H9 (cell line): ENCODE data around the gene AKR1C3. TPM values are rescaled to one million over a fixed set of nuclear protein-coding genes. Genes with fewer than 3 reads are reported as not detected.

Experiments used
- DNase-seq: peaks from one replicate; pipeline ENCODE4 v3.0.0-alpha.2; 2017
- H2AFZ ChIP-seq: one replicate; pipeline ENCODE4 v1.6.1; 2013; ENCODE audit warnings: mild to moderate bottlenecking, low read length, control low read depth, moderate library complexity
- H2AK5ac ChIP-seq: 2 replicates; pipeline ENCODE4 v1.6.1; 2013; ENCODE audit warnings: low read length, control low read depth, mixed read lengths; ENCODE audit not compliant: insufficient read length
- H2BK120ac ChIP-seq: one replicate; pipeline ENCODE4 v1.6.1; 2013; ENCODE audit warnings: low read depth, mild to moderate bottlenecking, low read length, control low read depth, inconsistent platforms; ENCODE audit not compliant: poor library complexity, severe bottlenecking
- H2BK12ac ChIP-seq: 2 replicates; pipeline ENCODE4 v1.6.1; 2013; ENCODE audit warnings: low read length, control low read depth, mixed read lengths, low read depth; ENCODE audit not compliant: insufficient read length
- H2BK15ac ChIP-seq: 2 replicates; pipeline ENCODE4 v1.6.1; 2013; ENCODE audit warnings: low read depth, low read length, control low read depth
- H2BK20ac ChIP-seq: one replicate; pipeline ENCODE4 v1.6.1; 2013; ENCODE audit warnings: low read depth, mild to moderate bottlenecking, low read length, control low read depth, inconsistent platforms; ENCODE audit not compliant: poor library complexity, severe bottlenecking
- H2BK5ac ChIP-seq: 2 replicates; pipeline ENCODE4 v1.6.1; 2013; ENCODE audit warnings: low read length, control low read depth, mixed read lengths; ENCODE audit not compliant: insufficient read length
- H3K14ac ChIP-seq: 2 replicates; pipeline ENCODE4 v1.6.1; 2013; ENCODE audit warnings: low read length, control low read depth; ENCODE audit not compliant: insufficient read depth
- H3K18ac ChIP-seq: 2 replicates; pipeline ENCODE4 v1.6.1; 2013; ENCODE audit warnings: low read depth, mild to moderate bottlenecking, mixed read lengths, low read length, control low read depth; ENCODE audit not compliant: insufficient read length
- H3K23ac ChIP-seq: 2 replicates; pipeline ENCODE4 v1.6.1; 2013; ENCODE audit warnings: low read length, control low read depth, mixed read lengths, low read depth; ENCODE audit not compliant: insufficient read length
- H3K23me2 ChIP-seq: 2 replicates; pipeline ENCODE4 v1.6.1; 2013; ENCODE audit warnings: low read depth, mild to moderate bottlenecking, mixed read lengths, low read length, control low read depth; ENCODE audit not compliant: insufficient read length, poor library complexity, severe bottlenecking
- H3K27ac ChIP-seq: 2 replicates; pipeline ENCODE4 v1.5.1; 2013; ENCODE audit warnings: low read length, control low read depth, mixed read lengths, low read depth; ENCODE audit not compliant: insufficient read length
- H3K27me3 ChIP-seq: 2 replicates; pipeline ENCODE4 v1.6.1; 2013; ENCODE audit warnings: low read length, control low read depth, inconsistent platforms; ENCODE audit not compliant: insufficient read depth
- H3K4ac ChIP-seq: 2 replicates; pipeline ENCODE4 v1.6.1; 2013; ENCODE audit warnings: low read depth, mild to moderate bottlenecking, control low read depth, inconsistent platforms, low read length, moderate library complexity
- H3K4me1 ChIP-seq: 2 replicates; pipeline ENCODE4 v1.6.1; 2013; ENCODE audit warnings: low read length, control low read depth, inconsistent platforms; ENCODE audit not compliant: insufficient read depth
- H3K4me2 ChIP-seq: 2 replicates; pipeline ENCODE4 v1.6.1; 2013; ENCODE audit warnings: low read length, control low read depth, mixed read lengths; ENCODE audit not compliant: insufficient read length, insufficient read depth
- H3K56ac ChIP-seq: 2 replicates; pipeline ENCODE4 v1.6.1; 2013; ENCODE audit warnings: low read depth, mild to moderate bottlenecking, mixed read lengths, low read length, control low read depth; ENCODE audit not compliant: insufficient read length
- H3K79me1 ChIP-seq: 2 replicates; pipeline ENCODE4 v1.6.1; 2013; ENCODE audit warnings: low read depth, mild to moderate bottlenecking, moderate library complexity, low read length, control low read depth, inconsistent platforms; ENCODE audit not compliant: insufficient read depth, poor library complexity, severe bottlenecking
- H3K79me2 ChIP-seq: 2 replicates; pipeline ENCODE4 v1.6.1; 2013; ENCODE audit warnings: low read length, control low read depth, inconsistent platforms; ENCODE audit not compliant: insufficient read depth
- H3K9ac ChIP-seq: 2 replicates; pipeline ENCODE4 v1.6.1; 2013; ENCODE audit warnings: low read length, control low read depth, mixed read lengths; ENCODE audit not compliant: insufficient read length; ENCODE audit errors: extremely low read depth
- H3K9me3 ChIP-seq: one replicate; pipeline ENCODE4 v1.6.1; 2013; ENCODE audit warnings: low read depth, low read length, inconsistent platforms; ENCODE audit not compliant: control insufficient read depth
- H3T11ph ChIP-seq: one replicate; pipeline ENCODE4 v1.6.1; 2013; ENCODE audit warnings: mild to moderate bottlenecking, low read length, control low read depth, inconsistent platforms
- H4K20me1 ChIP-seq: one replicate; pipeline ENCODE4 v1.6.1; 2013; ENCODE audit not compliant: control insufficient read depth, insufficient read length, insufficient read depth
- H4K5ac ChIP-seq: 2 replicates; pipeline ENCODE4 v1.6.1; 2013; ENCODE audit warnings: low read depth, mild to moderate bottlenecking, mixed read lengths, low read length, control low read depth; ENCODE audit not compliant: insufficient read length
- H4K8ac ChIP-seq: replicated peaks from 2 replicates; pipeline ENCODE4 v1.6.1; 2013; ENCODE audit warnings: low read length, control low read depth, mixed read lengths, low read depth; ENCODE audit not compliant: insufficient read length
- H4K91ac ChIP-seq: 2 replicates; pipeline ENCODE4 v1.6.1; 2013; ENCODE audit warnings: low read depth, mild to moderate bottlenecking, moderate library complexity, mixed read lengths, low read length, control low read depth; ENCODE audit not compliant: insufficient read length
- H3K27ac Mint-ChIP-seq, 3 experiments: 2 replicates in 2 of 3; 3 replicates in 1 of 3; pipeline ENCODE4 v1.8.0; 2020 to 2021; ENCODE audit warnings: mixed read lengths in 3 of 3, mild to moderate bottlenecking in 1 of 3, moderate library complexity in 1 of 3
- H3K27me3 Mint-ChIP-seq: 2 replicates; pipeline ENCODE4 v1.8.0; 2021; ENCODE audit warnings: low read depth, mild to moderate bottlenecking, moderate library complexity, mixed read lengths
- H3K36me3 Mint-ChIP-seq, 3 experiments: 2 replicates in 2 of 3; 3 replicates in 1 of 3; pipeline ENCODE4 v1.8.0; 2020 to 2021; ENCODE audit warnings: low read depth in 3 of 3, mixed read lengths in 3 of 3; ENCODE audit not compliant: insufficient read depth in 1 of 3
- H3K4me1 Mint-ChIP-seq, 2 experiments: 2 replicates each; pipeline ENCODE4 v1.8.0; 2020; ENCODE audit warnings: mixed read lengths in 2 of 2
- H3K4me3 Mint-ChIP-seq, 2 experiments: 2 replicates in 1 of 2; 3 replicates in 1 of 2; pipeline ENCODE4 v1.8.0; 2020 to 2021; ENCODE audit warnings: mild to moderate bottlenecking in 2 of 2, mixed read lengths in 2 of 2, moderate library complexity in 1 of 2
- H3K9me3 Mint-ChIP-seq, 2 experiments: 2 replicates in 1 of 2; 3 replicates in 1 of 2; pipeline ENCODE4 v1.8.0; 2020; ENCODE audit warnings: mild to moderate bottlenecking in 2 of 2, mixed read lengths in 2 of 2, moderate library complexity in 1 of 2
- WGBS: extraction: QIAGEN DNeasy Blood & Tissue Kit; methylation state at CpG from one replicate; pipeline ENCODE4 v1.1.7; 2013; ENCODE audit warnings: missing lambda C conversion rate, low lambda C conversion rate, mixed read lengths; ENCODE audit not compliant: insufficient read length; ENCODE audit errors: extremely low coverage; 5-methylcytosine and 5-hydroxymethylcytosine counted together
- total RNA-seq: library from RNA; stranded (reverse); gene quantifications from 2 replicates; pipeline ENCODE4 v1.2.1, GENCODE V29; 2021
- TF ChIP-seq, protein P1 (sequence below): fragments of 200-600 bp; sonication (generic); conservative IDR thresholded peaks from 3 replicates; pipeline ENCODE4 v1.8.0; 2021; ENCODE audit warnings: antibody characterized with exemption, mild to moderate bottlenecking

AKR1C3 gene
- total RNA-seq, 1 experiment from 2014 or later = 2.1 TPM

DNA sequence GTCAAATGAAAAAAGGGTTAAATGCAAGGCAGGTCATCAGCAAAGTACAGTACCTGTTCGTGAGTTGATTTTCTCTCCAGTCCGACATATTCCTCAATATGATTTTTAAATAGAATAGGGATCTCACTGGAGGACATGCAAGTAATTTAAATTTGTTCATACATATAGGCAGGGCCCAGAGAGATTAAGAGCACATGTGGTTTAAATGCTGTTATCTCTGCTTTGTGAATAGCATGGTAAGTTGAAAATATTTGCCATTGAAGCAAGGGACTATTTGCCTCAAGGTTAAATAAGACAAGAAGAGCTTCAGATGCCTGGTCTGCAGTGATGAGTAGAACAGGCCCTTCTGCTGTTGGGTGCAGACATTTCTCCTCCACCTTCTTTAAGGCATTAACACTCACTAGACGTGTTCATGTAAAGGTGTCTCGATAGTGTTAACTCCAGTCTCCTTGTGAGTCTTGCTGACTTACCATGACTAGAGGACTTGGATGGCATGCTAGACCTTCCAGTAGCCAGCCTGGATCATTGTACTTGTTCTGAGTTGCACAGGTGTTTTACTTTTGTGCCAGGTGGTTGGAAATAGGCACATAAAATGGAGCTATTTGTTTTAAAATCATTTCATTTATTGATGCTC is 15.6 kb upstream of the AKR1C3 start:
- H2AFZ ChIP-seq = no peak overlapping the region
- H3K4me3 Mint-ChIP-seq = no peak overlapping the region
- H3K4me2 ChIP-seq = no peak overlapping the region
- no peak overlapping the region for H3K23ac ChIP-seq
- no peak overlapping the region for H2BK12ac ChIP-seq
- H3K9me3 ChIP-seq = no peaks in the 10 kb centered on the region
- no peak overlapping the region for H3K4ac ChIP-seq
- H3K23me2 ChIP-seq = no peaks in the 10 kb centered on the region
- H4K5ac ChIP-seq = no peak overlapping the region
- no peaks in the 10 kb centered on the region for H3K4me1 ChIP-seq
- H2BK15ac ChIP-seq = no peak overlapping the region
- no peak overlapping the region for H3K27ac ChIP-seq
- H3K79me2 ChIP-seq = no peaks in the 10 kb centered on the region
- H2BK120ac ChIP-seq = no peak overlapping the region
- H3K18ac ChIP-seq = no peak overlapping the region
- no peak overlapping the region for H4K91ac ChIP-seq
- H3T11ph ChIP-seq = no peak overlapping the region
- no peaks in the 10 kb centered on the region for H4K20me1 ChIP-seq
- no peak overlapping the region for H2AK5ac ChIP-seq
- no peak for DNase-seq
- H3K9ac ChIP-seq = no peak overlapping the region
- no peak overlapping the region for H2BK20ac ChIP-seq
- H3K9me3 Mint-ChIP-seq = peaks cover 15 to 56% of the 10 kb centered on the region in 2 experiments
- H3K14ac ChIP-seq = no peak overlapping the region
- H3K27me3 Mint-ChIP-seq = no peaks in the 10 kb centered on the region; the same call in 1 of the 2 replicates
- H4K8ac ChIP-seq = no peak overlapping the region
- no peak overlapping the region for H3K27ac Mint-ChIP-seq
- H3K79me1 ChIP-seq = no peaks in the 10 kb centered on the region
- H3K27me3 ChIP-seq = no peaks in the 10 kb centered on the region
- TF ChIP-seq, protein P1, sequence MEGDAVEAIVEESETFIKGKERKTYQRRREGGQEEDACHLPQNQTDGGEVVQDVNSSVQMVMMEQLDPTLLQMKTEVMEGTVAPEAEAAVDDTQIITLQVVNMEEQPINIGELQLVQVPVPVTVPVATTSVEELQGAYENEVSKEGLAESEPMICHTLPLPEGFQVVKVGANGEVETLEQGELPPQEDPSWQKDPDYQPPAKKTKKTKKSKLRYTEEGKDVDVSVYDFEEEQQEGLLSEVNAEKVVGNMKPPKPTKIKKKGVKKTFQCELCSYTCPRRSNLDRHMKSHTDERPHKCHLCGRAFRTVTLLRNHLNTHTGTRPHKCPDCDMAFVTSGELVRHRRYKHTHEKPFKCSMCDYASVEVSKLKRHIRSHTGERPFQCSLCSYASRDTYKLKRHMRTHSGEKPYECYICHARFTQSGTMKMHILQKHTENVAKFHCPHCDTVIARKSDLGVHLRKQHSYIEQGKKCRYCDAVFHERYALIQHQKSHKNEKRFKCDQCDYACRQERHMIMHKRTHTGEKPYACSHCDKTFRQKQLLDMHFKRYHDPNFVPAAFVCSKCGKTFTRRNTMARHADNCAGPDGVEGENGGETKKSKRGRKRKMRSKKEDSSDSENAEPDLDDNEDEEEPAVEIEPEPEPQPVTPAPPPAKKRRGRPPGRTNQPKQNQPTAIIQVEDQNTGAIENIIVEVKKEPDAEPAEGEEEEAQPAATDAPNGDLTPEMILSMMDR = no peak
- no peak overlapping the region for H2BK5ac ChIP-seq
- H3K56ac ChIP-seq = no peak overlapping the region
- no CpG with 5 or more reads among the region's 4 CpGs for WGBS
- H3K4me1 Mint-ChIP-seq = peaks cover 0 to 7% of the 10 kb centered on the region in 2 experiments; a peak in 1 of 4 replicates
- peaks cover 0 to 2% (median 2%) of the 10 kb centered on the region in 3 experiments; a peak in 2 of 7 replicates for H3K36me3 Mint-ChIP-seq
